HepG2 (cell line): ENCODE results near the gene SHPK.

Source experiments
- NR3C1 ChIP-seq: sonication (generic); formaldehyde crosslinking; IDR thresholded peaks from 2 replicates; pipeline ENCODE4 v1.4.0; 2020; ENCODE audit warnings: missing genetic modification reagents
- POLR2AphosphoS5 ChIP-seq: IDR thresholded peaks from 2 replicates; pipeline ENCODE4 v1.6.1; 2012; ENCODE audit warnings: low read depth, low read length

GRCh38 chr17:3675886-3676285, 39.8 kb upstream of the SHPK start:
- TF ChIP-seq NR3C1 (CRISPR knock-in tag) (no peak), POLR2AphosphoS5 (no peak)
